HG03378 (cell line): ENCODE data around the gene ARF1.

Experiments
- ATAC-seq: cut with Tn5 transposase; IDR thresholded peaks from one replicate; pipeline ENCODE4 v1.9.1; 2021; ENCODE audit warnings: mild to moderate bottlenecking, moderate library complexity; ENCODE audit not compliant: unreplicated experiment

The ARF1 gene

DNA sequence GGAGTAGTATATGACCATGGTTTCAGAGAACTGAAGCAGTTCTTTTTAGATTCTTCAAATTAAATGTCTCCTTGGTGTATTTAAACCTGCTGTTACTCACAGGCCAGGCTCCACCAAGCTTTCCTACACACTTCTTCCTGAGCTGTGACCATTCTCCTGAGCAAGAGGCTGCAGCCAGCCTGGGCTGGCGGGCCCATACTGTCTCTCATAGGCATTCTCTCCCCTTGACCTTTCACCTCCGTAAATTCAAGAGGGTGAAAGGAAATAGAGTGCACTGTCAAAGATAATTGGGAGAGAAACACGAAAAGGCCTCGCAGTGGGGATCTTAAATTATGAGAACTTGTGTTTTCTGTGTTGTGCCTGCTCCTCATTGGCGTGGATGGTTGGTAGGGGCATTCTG is 2.3 kb downstream of the ARF1 start:
- no peak for ATAC-seq

DNA sequence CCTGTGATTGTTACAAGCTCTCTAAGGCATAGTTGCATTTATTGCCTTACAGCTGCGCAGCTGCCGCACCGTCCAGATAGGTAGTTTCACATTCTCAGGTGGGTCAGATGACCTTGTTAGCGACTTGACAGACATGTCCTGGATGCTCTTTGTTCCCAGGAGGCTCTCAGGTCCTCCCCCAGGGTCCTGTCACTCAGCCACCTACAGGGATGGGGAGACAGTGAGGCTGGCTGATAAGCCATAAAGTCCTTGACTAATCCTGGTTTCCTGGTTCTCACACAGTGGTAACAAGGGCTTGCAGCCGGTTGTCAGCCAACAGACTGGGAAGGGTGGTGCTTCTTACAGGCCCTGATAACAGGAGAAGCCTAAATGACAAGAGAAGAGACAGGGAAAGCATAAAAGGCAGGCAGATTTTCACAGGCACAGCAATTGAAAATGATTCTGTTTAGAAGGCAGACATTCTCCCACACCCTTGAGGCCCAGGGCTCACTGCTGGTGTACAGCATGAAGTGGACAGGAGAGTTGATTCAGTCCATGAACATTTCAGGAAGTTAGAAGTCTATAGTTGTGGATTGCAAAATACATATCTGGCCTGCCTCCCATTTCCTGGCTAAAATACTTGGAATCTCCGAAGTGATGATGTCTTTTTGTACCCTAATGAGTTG is 2.9 kb downstream of the ARF1 start:
- no peak for ATAC-seq

DNA sequence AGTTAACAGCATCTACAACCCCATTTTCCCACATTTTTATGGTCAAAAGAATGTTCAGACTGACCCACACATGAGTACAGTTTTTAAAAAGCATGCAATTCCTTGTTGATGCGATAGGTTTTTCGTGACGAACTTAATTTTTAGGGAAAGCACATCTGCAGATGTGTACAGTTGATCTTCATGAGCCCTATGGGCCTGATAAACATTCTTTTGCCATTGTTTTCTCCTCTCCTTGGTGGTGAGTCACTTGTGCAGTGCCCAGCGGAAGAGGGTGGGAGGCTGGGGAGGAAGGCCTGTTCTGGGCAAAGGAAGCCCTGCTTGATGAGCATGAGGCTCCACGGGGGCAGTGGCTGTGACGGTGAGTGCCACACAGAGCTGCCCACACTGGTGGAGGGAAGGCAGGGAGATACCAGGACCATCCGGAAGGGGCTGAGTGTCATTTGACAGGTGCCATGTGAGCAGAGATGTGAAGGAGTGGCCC is 5.3 kb downstream of the ARF1 start:
- ATAC-seq = no peak

GRCh38 chr1:228088586-228089498 is 6.3 kb downstream of the ARF1 start:
- ATAC-seq = no peak

- ATAC-seq = no peak
Measured at GRCh38 chr1:228089519-228090380, 7.2 kb downstream of the ARF1 start.

- ATAC-seq = no peak
Measured at GRCh38 chr1:228090613-228091081, 8.1 kb downstream of the ARF1 start.

- ATAC-seq = no peak
Measured at GRCh38 chr1:228091084-228091483, 8.6 kb downstream of the ARF1 start.

GRCh38 chr1:228092342-228093049 is 10.0 kb downstream of the ARF1 start:
- ATAC-seq = no peak

GRCh38 chr1:228093050-228093906 is 10.8 kb downstream of the ARF1 start:
- ATAC-seq = no peak

DNA sequence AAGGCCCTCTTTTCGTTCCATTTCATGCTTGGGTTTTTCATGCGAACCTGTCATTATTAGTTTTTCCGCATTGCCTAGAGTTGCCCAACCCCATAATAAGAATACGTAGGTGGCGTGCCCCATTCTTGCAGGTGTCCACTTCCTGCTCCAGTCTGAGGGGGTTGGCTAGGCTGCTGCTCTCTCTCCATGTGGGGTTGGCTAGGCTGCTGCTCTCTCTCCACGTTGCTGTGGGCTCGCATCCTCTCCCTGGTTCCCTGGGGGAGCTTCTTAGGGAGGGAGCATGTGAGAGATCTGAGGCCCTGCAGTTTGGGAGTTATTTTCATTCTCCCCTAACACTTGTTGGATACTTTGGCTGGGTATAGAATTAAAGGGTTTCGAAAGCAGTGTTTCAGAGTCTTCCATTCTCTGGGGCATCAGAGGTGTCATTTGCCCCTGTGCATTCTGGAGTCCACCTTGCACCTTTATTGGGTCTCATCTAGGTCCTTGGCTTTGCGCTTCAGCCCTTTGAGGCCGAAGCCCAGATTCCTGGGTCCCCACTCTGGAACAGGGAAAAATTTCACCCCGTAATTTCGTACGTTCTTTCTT is 12.0 kb downstream of the ARF1 start:
- no peak for ATAC-seq

DNA sequence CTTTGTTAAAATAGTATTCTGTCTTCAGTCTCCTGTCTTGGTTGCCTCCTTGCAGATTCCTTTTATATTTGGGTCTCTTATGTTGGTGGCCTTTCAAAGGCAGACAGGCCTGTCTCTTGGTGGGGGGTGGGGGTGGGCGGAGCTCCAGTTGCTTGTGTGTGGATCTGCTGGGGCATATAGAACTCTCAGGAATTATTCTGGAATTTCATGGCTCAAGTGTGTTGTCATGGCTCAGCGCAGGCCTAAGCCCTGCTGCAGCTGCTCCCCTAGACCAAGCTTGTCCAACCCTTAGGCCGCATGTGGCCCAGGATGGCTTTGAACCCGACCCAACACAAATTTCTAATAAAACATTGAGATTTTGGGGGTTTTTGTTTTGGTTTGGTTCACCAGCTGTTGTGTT is 12.7 kb downstream of the ARF1 start:
- no peak for ATAC-seq

- no peak for ATAC-seq
Measured at GRCh38 chr1:228095938-228096337, 13.4 kb downstream of the ARF1 start.

DNA sequence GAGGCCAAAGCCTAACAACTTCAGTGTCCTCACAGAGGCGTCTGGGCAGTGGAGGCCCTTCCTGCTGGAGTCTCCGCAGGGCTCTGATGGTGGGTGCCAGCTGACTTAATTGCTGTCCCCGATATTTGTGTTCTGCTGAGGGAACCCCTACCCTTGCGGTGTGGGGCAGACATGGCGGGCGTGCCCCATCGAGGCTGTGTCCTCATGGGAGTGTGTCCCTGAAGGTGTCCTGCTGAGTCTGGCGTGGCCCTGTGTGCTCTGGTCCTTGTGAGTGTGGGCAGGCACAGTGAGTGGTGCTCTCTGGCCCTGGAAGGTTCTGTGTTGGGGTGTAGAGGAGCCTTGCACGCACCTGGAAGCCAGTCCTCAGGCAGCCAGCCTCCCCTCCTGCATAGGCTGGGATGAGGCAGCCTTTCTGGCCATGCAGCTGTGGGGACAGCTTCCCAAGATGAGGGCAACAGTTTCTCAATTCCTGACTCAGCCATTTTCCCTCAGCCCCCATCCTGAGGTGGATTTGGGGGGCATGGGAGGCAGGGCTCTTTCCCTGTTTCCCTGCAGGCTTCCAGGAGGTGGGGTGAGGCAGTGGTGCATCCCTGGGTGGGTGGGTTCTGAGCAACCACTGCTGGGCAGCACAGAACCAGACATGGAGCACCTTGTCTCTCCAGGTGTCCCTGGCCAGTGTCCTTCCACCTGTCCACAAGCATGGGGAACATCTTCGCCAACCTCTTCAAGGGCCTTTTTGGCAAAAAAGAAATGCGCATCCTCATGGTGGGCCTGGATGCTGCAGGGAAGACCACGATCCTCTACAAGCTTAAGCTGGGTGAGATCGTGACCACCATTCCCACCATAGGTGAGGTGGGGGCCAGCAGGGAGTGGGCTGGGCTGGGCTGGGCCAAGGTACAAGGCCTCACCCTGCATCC is 14.2 kb downstream of the ARF1 start:
- ATAC-seq = no peak

GRCh38 chr1:228097333-228098081 is 15.0 kb downstream of the ARF1 start:
- no peak for ATAC-seq

- ATAC-seq = no peak
Measured at GRCh38 chr1:228098323-228098931, 15.9 kb downstream of the ARF1 start.

DNA sequence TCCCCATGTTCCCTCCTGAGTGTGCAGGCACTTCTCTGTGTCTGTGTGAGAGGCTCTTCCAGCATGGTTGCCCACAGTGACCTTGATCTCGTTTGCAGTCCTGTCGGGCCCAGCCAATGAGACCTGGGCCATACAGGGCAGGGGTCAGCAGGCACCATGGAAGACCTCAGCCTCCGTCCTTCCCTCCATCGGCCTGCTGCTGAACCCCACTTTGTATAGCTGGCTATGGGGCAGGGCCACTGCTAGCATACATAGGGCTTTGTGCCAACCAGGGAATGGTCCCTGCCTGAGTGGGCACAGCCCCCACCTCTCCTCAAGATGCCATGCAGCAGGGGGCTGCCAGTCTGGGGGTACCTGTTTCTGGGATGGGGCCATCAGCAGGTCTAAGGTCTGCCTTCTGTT is 16.8 kb downstream of the ARF1 start:
- no peak for ATAC-seq
